HepG2 (cell line): Measurements from ENCODE around the gene VSIR. TPM values are rescaled to one million over a fixed set of nuclear protein-coding genes. Genes with fewer than 3 reads are reported as not detected.

Experiments used
- ATAC-seq: fragments of 200-7000 bp; cut with Tn5 transposase; 3 replicates; pipeline ENCODE4 v1.9.1; 2020; ENCODE audit warnings: mild to moderate bottlenecking, moderate library complexity
- BruUV-seq: library from RNA; stranded (reverse); fragments of 400-500 nt; replicated peaks from 2 replicates; lab custom pipeline; 2021; lab: Mats Ljungman, UMichigan
- CTCF ChIA-PET: fragments of 300-600 bp; formaldehyde crosslinking; extraction: SDS; loops from one replicate; lab custom pipeline; 2021; ENCODE audit warnings: low total read pairs, inconsistent platforms, low intra/inter-chr PET ratio; lab: Yijun Ruan, JAX
- POLR2A ChIA-PET: fragments of 350-600 bp; sonication (Branson Sonifier 250); formaldehyde crosslinking; loops from one replicate; lab custom pipeline; 2020; ENCODE audit warnings: antibody characterized with exemption, inconsistent platforms; lab: Yijun Ruan, JAX
- DNase-seq: peaks from one replicate; pipeline ENCODE4 v3.0.0-alpha.2; 2015; ENCODE audit warnings: low spot score
- FAIRE-seq: peaks from 3 replicates; lab custom pipeline; 2011; peaks lifted over from hg19 to GRCh38; lab: Jason Lieb, UNC
- H2AFZ ChIP-seq: one replicate; pipeline ENCODE4 v1.6.1; 2011; ENCODE audit warnings: low read length, inconsistent platforms
- H3K27ac ChIP-seq: fragments of 300-600 bp; 3 replicates; pipeline ENCODE4 v1.8.0; 2011; ENCODE audit warnings: mixed run types, mild to moderate bottlenecking, mixed read lengths, low read length, inconsistent platforms; ENCODE audit not compliant: insufficient read depth; ENCODE audit errors: extremely low read length
- H3K27me3 ChIP-seq, 2 experiments: fragments of 200-600 bp in 1 of 2; 2 replicates in 1 of 2; 3 replicates in 1 of 2; pipeline versions ENCODE4 v1.6.0 to v1.8.0; 2011; ENCODE audit warnings: low read length in 2 of 2, mild to moderate bottlenecking in 2 of 2, moderate library complexity in 2 of 2, inconsistent platforms in 1 of 2; ENCODE audit not compliant: insufficient read depth in 2 of 2, control insufficient read depth in 1 of 2
- H3K36me3 ChIP-seq, 2 experiments: fragments of 200-600 bp in 1 of 2; replicated peaks in 1 of 2; 2 replicates in 1 of 2; 3 replicates in 1 of 2; pipeline versions ENCODE4 v1.5.1 to v1.8.0; 2011; ENCODE audit warnings: low read length in 2 of 2, inconsistent platforms in 1 of 2; ENCODE audit not compliant: insufficient read depth in 2 of 2, control insufficient read depth in 1 of 2
- H3K4me1 ChIP-seq: 2 replicates; pipeline ENCODE4 v1.5.1; 2012; ENCODE audit warnings: low read length, inconsistent platforms; ENCODE audit not compliant: insufficient read depth
- H3K4me2 ChIP-seq: 2 replicates; pipeline ENCODE4 v1.6.0; 2011; ENCODE audit warnings: low read depth, low read length, inconsistent platforms
- H3K4me3 ChIP-seq, 3 experiments: fragments of 200-600 bp in 1 of 3; sonication (generic), shearing (Covaris generic) in 1 of 3; replicated peaks in 1 of 3; 2 replicates each; pipeline ENCODE4 v1.5.1; 2011 to 2016; ENCODE audit warnings: low read length in 3 of 3, inconsistent platforms in 2 of 3, low read depth in 2 of 3, mild to moderate bottlenecking in 2 of 3, control low read depth in 1 of 3, mixed read lengths in 1 of 3; ENCODE audit not compliant: insufficient read depth in 1 of 3
- H3K79me2 ChIP-seq: one replicate; pipeline ENCODE4 v1.6.1; 2011; ENCODE audit warnings: low read length, inconsistent platforms; ENCODE audit not compliant: insufficient read depth
- H3K9ac ChIP-seq: 2 replicates; pipeline ENCODE4 v1.6.0; 2011; ENCODE audit warnings: mild to moderate bottlenecking, low read depth, low read length, inconsistent platforms; ENCODE audit not compliant: insufficient read depth
- H3K9me3 ChIP-seq: 2 replicates; pipeline ENCODE4 v1.5.1; 2012; ENCODE audit warnings: mild to moderate bottlenecking, low read length
- H4K20me1 ChIP-seq: 2 replicates; pipeline ENCODE4 v1.6.0; 2011; ENCODE audit warnings: inconsistent platforms, mild to moderate bottlenecking, low read length, moderate library complexity; ENCODE audit not compliant: insufficient read depth
- ATRX ChIP-seq: sonication (generic); formaldehyde crosslinking; IDR thresholded peaks from 2 replicates; pipeline ENCODE4 v1.4.0; 2020; ENCODE audit warnings: missing genetic modification reagents, borderline replicate concordance
- ERF ChIP-seq: IDR thresholded peaks from 2 replicates; pipeline ENCODE4 v1.6.1; 2018; ENCODE audit warnings: missing biosample characterization, missing genetic modification reagents
- FOXA1 ChIP-seq, 2 experiments: fragments of 450-650 bp in 1 of 2; sonication (generic) in 1 of 2; formaldehyde crosslinking in 1 of 2; IDR thresholded peaks; 2 replicates each; pipeline versions ENCODE4 v1.4.0 to v1.6.1; 2016 to 2020; ENCODE audit warnings: missing genetic modification reagents in 1 of 2
- MYPOP ChIP-seq: sonication (generic); formaldehyde crosslinking; IDR thresholded peaks from 2 replicates; pipeline ENCODE4 v1.8.1; 2023; ENCODE audit warnings: mild to moderate bottlenecking, moderate library complexity, missing genetic modification reagents
- PAF1 ChIP-seq: IDR thresholded peaks from 2 replicates; pipeline ENCODE4 v1.6.1; 2016; ENCODE audit warnings: missing genetic modification reagents, missing compliant biosample characterization
- RBM22 ChIP-seq: fragments of 200-400 bp; formaldehyde crosslinking; optimal IDR thresholded peaks from 2 replicates; pipeline ENCODE3; 2017; ENCODE audit warnings: mild to moderate bottlenecking, low read length, moderate library complexity
- RELA ChIP-seq: sonication (generic); formaldehyde crosslinking; IDR thresholded peaks from 2 replicates; pipeline ENCODE4 v1.4.0; 2020; ENCODE audit warnings: missing genetic modification reagents
- RFX5 ChIP-seq: IDR thresholded peaks from 2 replicates; pipeline ENCODE4 v1.6.1; 2011; ENCODE audit warnings: low read depth, low read length, improper control_type of control experiment
- RORA ChIP-seq: sonication (generic); formaldehyde crosslinking; IDR thresholded peaks from 2 replicates; pipeline ENCODE4 v1.5.0; 2020; ENCODE audit warnings: mild to moderate bottlenecking, missing genetic modification reagents, moderate library complexity
- SNAPC2 ChIP-seq: sonication (generic); formaldehyde crosslinking; IDR thresholded peaks from 2 replicates; pipeline ENCODE4 v1.8.1; 2022; ENCODE audit warnings: mild to moderate bottlenecking, missing genetic modification reagents
- ZNF574 ChIP-seq: sonication (generic); formaldehyde crosslinking; IDR thresholded peaks from 2 replicates; pipeline ENCODE4 v1.4.0; 2020; ENCODE audit warnings: missing genetic modification reagents
- ZNF749 ChIP-seq: sonication (generic); formaldehyde crosslinking; IDR thresholded peaks from 2 replicates; pipeline ENCODE4 v1.8.0; 2022; ENCODE audit warnings: mild to moderate bottlenecking, missing genetic modification reagents, moderate library complexity, borderline replicate concordance
- WGBS: methylation state at CpG from one replicate; pipeline ENCODE4 v1.1.6; 2017; ENCODE audit warnings: low lambda C conversion rate; 5-methylcytosine and 5-hydroxymethylcytosine counted together
- in situ Hi-C: cut with HindIII; loops from 2 replicates; pipeline ENCODE4 v1.10.0; 2017; ENCODE audit warnings: low pct_unique_long_range_greater_than_20kb; ENCODE audit not compliant: extremely low pct_ligation_motif_present
- intact Hi-C: fragments of 100-400 bp; cut with micrococcal nuclease; formaldehyde crosslinking; loops from one replicate; pipeline ENCODE4 v1.10.0; 2022; ENCODE audit not compliant: unreplicated experiment
- polyA plus RNA-seq, 8 experiments: library from polyadenylated mRNA; depleted of rRNA in 3 of 8; stranded (reverse) in 7 of 8; unstranded in 1 of 8; fragments of >200 nt; fragmentation: Illumina TruSeq in 4 of 8; extraction: Trizol in 4 of 8; gene quantifications; 2 replicates each; pipeline versions ENCODE4 v1.2.1 to v1.2.3, GENCODE V29; 2011 to 2016; ENCODE audit warnings: low read depth in 4 of 8, missing spikeins in 1 of 8, mixed read lengths in 1 of 8; ENCODE audit not compliant: insufficient read depth in 1 of 8
- total RNA-seq, 5 experiments: library from RNA; depleted of rRNA; stranded (reverse); fragments of >200 nt; fragmentation: Illumina TruSeq; extraction: Trizol; gene quantifications; 2 replicates each; pipeline ENCODE4 v1.2.3, GENCODE V29; 2016; ENCODE audit warnings: low read depth in 1 of 5
- TF ChIP-seq, protein P1 (sequence below): sonication (generic); formaldehyde crosslinking; IDR thresholded peaks from 2 replicates; pipeline ENCODE4 v1.5.0; 2020; ENCODE audit warnings: mild to moderate bottlenecking, missing genetic modification reagents

The VSIR gene
- total and polyA plus RNA-seq, 2 of the 13 experiments (the other 11 are each of a cell fraction or from before 2014, with no cell fraction given), result 0.44 to 3.2 TPM

DNA sequence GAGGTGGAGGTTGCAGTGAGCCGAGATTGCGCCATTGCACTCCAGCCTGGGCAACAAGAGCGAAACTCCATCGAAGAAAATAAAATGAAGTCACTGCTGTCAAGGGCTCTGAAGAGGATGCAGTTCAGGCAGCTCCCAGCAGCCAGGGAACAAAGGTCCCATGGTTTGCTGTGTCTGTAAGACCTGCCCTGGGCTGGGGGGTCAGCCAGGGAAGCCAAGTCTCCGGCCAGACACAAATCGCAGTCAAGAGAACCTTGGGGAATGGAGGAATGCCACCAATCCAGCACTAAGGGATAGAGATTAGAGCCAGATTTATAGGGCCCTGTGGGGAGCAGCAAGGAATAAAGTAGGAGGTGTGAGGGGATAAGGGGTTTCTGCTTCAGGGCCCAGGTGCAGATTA lies 28.9 kb upstream of the VSIR start (continued):
- TF ChIP-seq, protein P1, sequence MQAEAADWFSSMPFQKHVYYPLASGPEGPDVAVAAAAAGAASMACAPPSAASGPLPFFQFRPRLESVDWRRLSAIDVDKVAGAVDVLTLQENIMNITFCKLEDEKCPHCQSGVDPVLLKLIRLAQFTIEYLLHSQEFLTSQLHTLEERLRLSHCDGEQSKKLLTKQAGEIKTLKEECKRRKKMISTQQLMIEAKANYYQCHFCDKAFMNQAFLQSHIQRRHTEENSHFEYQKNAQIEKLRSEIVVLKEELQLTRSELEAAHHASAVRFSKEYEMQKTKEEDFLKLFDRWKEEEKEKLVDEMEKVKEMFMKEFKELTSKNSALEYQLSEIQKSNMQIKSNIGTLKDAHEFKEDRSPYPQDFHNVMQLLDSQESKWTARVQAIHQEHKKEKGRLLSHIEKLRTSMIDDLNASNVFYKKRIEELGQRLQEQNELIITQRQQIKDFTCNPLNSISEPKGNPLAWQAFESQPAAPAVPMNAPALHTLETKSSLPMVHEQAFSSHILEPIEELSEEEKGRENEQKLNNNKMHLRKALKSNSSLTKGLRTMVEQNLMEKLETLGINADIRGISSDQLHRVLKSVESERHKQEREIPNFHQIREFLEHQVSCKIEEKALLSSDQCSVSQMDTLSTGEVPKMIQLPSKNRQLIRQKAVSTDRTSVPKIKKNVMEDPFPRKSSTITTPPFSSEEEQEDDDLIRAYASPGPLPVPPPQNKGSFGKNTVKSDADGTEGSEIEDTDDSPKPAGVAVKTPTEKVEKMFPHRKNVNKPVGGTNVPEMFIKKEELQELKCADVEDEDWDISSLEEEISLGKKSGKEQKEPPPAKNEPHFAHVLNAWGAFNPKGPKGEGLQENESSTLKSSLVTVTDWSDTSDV, result no peak
- TF ChIP-seq MYPOP (CRISPR knock-in tag) (no peak), FOXA1 (IDR thresholded peaks at IDR 0.05) (no peak), FOXA1 (CRISPR knock-in tag; IDR thresholded peaks at IDR 0.05) (no peak), RFX5 (no peak), RELA (no peak), RORA (CRISPR knock-in tag) (no peak), PAF1 (CRISPR knock-in tag) (no peak), ATRX (CRISPR knock-in tag) (no peak)
- TF ChIP-seq, all 625 proteins: peak for 0

DNA sequence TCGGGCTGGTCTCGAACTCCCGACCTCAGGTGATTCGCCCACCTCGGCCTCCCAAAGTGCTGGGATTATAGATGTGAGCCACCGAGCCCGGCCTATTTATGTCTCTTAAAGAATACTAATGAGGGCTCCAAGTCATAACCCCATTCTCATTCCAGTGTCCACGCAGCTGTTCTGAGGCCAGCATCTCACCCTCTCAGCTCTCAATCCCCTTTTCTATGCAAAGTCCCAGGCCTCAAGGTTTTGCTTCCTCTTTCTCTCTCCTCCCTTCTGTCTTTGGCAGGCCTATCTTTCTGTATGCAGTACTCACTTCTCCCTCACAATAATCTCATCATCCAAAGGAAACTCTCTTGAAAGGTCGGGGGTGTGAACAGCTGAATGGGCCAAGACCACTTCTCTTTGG lies 28.0 kb upstream of the VSIR start:
- Histone ChIP-seq H3K79me2 (no peaks in the 10 kb centered on the region), H3K9me3 (no peaks in the 10 kb centered on the region), H3K27ac (no peak overlapping the region), H3K36me3 (no peaks in the 10 kb centered on the region), H3K4me2 (no peak overlapping the region), H3K27me3 (peaks cover 5 to 14% of the 10 kb centered on the region in 2 experiments; a peak in 4 of 5 replicates), H3K4me1 (peaks cover 16% of the 10 kb centered on the region), H4K20me1 (no peaks in the 10 kb centered on the region), H3K9ac (no peak overlapping the region), H2AFZ (no peak overlapping the region), H3K4me3 (no peak overlapping the region)
- no peak for FAIRE-seq
- CTCF ChIA-PET, result no interaction called here
- ATAC-seq, result no peak
- intact Hi-C loops (no loop called here), in situ Hi-C loops (no loop called here)
- POLR2A ChIA-PET, result no interaction called here
- WGBS, result 65% methylated on average over 9 of the region's 9 CpGs
- no peak for DNase-seq
- BruUV-seq, result no TSS peak
- TF ChIP-seq ERF (CRISPR knock-in tag) (no peak), RBM22 (no peak), SNAPC2 (no peak), ZNF749 (CRISPR knock-in tag) (no peak), ZNF574 (CRISPR knock-in tag) (no peak)
